Brain microvascular endothelial cell (primary cell): Measurements from ENCODE around the gene NRG4.

Source experiments
- DNase-seq: peaks from one replicate; pipeline ENCODE4 v3.0.0-alpha.2; 2020
- H3K27ac ChIP-seq: fragments of 250-450 bp; sonication (Bioruptor Pico); 2 replicates; pipeline ENCODE4 v1.5.1; 2020; ENCODE audit warnings: mild to moderate bottlenecking, moderate library complexity
- H3K27me3 ChIP-seq: fragments of 250-450 bp; sonication (Bioruptor Pico); replicated peaks from 2 replicates; pipeline ENCODE4 v1.5.1; 2020; ENCODE audit warnings: mild to moderate bottlenecking
- H3K36me3 ChIP-seq: fragments of 250-450 bp; sonication (Bioruptor Pico); replicated peaks from 2 replicates; pipeline ENCODE4 v1.5.1; 2020; ENCODE audit warnings: mild to moderate bottlenecking
- H3K4me3 ChIP-seq: 2 replicates; pipeline ENCODE4 v1.5.1; 2011; ENCODE audit warnings: low read depth, mild to moderate bottlenecking, control low read depth, low read length, moderate library complexity
- CTCF ChIP-seq: IDR thresholded peaks from 2 replicates; pipeline ENCODE4 v1.5.1; 2011; ENCODE audit warnings: low read depth, mild to moderate bottlenecking, moderate library complexity, low read length, control low read depth, inconsistent platforms; ENCODE audit errors: missing control alignments
- in situ Hi-C: cut with HindIII; loops from 2 replicates; pipeline ENCODE4 v1.10.0; 2017; ENCODE audit warnings: low sequenced_read_pairs, low pct_ligation_motif_present

The NRG4 gene

GRCh38 chr15:75903331-75904239 lies 108.6 kb downstream of the NRG4 start, which contains the start of gene FBXO22:
Gene FBXO22 (plus strand): TSS chr15:75903878. CDS start chr15:75903964, 86 bp downstream.
- DNase-seq, result peak; percentile 83
- in situ Hi-C loops, result no loop called here
- Histone ChIP-seq H3K27ac (peak within 1 kb of the TSS; percentile 44), H3K36me3 (peaks cover 13% of the 10 kb centered on the region), H3K4me3 (peak within 1 kb of the TSS; percentile 93), H3K27me3 (no peaks in the 10 kb centered on the region)
- no peak for TF ChIP-seq CTCF

GRCh38 chr15:75902129-75902557 lies 110.1 kb downstream of the NRG4 start:
- Histone ChIP-seq H3K27ac (no peak overlapping the region), H3K36me3 (peaks cover 10% of the 10 kb centered on the region), H3K4me3 (no peak overlapping the region), H3K27me3 (no peaks in the 10 kb centered on the region)
- in situ Hi-C loops, result no loop called here
- no peak for TF ChIP-seq CTCF
- DNase-seq, result no peak

GRCh38 chr15:75900577-75900976 lies 111.6 kb downstream of the NRG4 start:
- Histone ChIP-seq H3K4me3 (no peak overlapping the region), H3K36me3 (peaks cover 9% of the 10 kb centered on the region), H3K27me3 (no peaks in the 10 kb centered on the region), H3K27ac (no peak overlapping the region)
- no peak for TF ChIP-seq CTCF
- DNase-seq, result no peak
- in situ Hi-C loops, result no loop called here

GRCh38 chr15:75895731-75896130 lies 116.5 kb downstream of the NRG4 start:
- no peak for TF ChIP-seq CTCF
- DNase-seq, result no peak
- no peak overlapping the region for H3K27ac ChIP-seq
- in situ Hi-C loops, result no loop called here
- H3K27me3 ChIP-seq, result no peaks in the 10 kb centered on the region
- H3K36me3 ChIP-seq, result peaks cover 4% of the 10 kb centered on the region
- H3K4me3 ChIP-seq, result no peak overlapping the region

- peak overlapping the region; percentile 97 for H3K27ac ChIP-seq
- no peak overlapping the region for H3K4me3 ChIP-seq
- in situ Hi-C loops, result no loop called here
- H3K27me3 ChIP-seq, result no peaks in the 10 kb centered on the region
- TF ChIP-seq CTCF, result no peak
- peak; percentile 92 for DNase-seq
- H3K36me3 ChIP-seq, result peaks cover 3% of the 10 kb centered on the region
Observed at GRCh38 chr15:75891895-75892294, 120.3 kb downstream of the NRG4 start.
